ENCODE measurements around the gene C12orf76. TPM values are rescaled to one million over a fixed set of nuclear protein-coding genes. Genes with fewer than 3 reads are reported as not detected.

The C12orf76 gene
- total and polyA plus RNA-seq, 10 of the 15 experiments (the other 5 are each of a cell fraction or from before 2014, with no cell fraction given) = 3.6 to 20.4 (median 10.7) TPM

GRCh38 chr12:110079477-110080400 lies 31.4 kb upstream of the C12orf76 start (continued):
- TF ChIP-seq RB1 (IDR thresholded peaks at IDR 0.05; ENCODE audit: borderline replicate concordance) (no peak), E4F1 (IDR thresholded peaks at IDR 0.05; ENCODE audit: borderline replicate concordance, partially characterized antibody) (peak; percentile 22), GATAD2B (conservative IDR thresholded peaks at IDR 0.05; ENCODE audit: low read depth) (no peak), SPI1 (IDR thresholded peaks at IDR 0.05; ENCODE audit: borderline replicate concordance, insufficient read depth, low read depth, low read length) (peak; percentile 52; the same call in 1 of the 2 replicates), NR2C2 (IDR thresholded peaks at IDR 0.05; ENCODE audit: borderline replicate concordance, control insufficient read depth, insufficient read length, low read depth) (no peak), DPF2 (IDR thresholded peaks at IDR 0.05) (no peak), NFXL1 (IDR thresholded peaks at IDR 0.05; ENCODE audit: borderline replicate concordance) (no peak), POLR2A (IDR thresholded peaks at IDR 0.05; ENCODE audit: low read depth, low read length) (peak; percentile 71), TARDBP (IDR thresholded peaks at IDR 0.05; ENCODE audit: borderline replicate concordance) (no peak), STAT3 (IDR thresholded peaks at IDR 0.05; ENCODE audit: low read depth, low read length) (peak; percentile 96), NFYA (IDR thresholded peaks at IDR 0.05; ENCODE audit: borderline replicate concordance, low read depth, low read length) (no peak), ZNF274 (IDR thresholded peaks at IDR 0.05; ENCODE audit: insufficient read depth, insufficient read length) (no peak), FOXM1 (IDR thresholded peaks at IDR 0.05; ENCODE audit: low read depth, low read length) (peak; percentile 31; the same call in 1 of the 2 replicates), ZNF207 (IDR thresholded peaks at IDR 0.05; ENCODE audit: borderline replicate concordance) (peak; percentile 59; the same call in 1 of the 2 replicates), RCOR1 (conservative IDR thresholded peaks at IDR 0.05; ENCODE audit: low read depth, low read length) (no peak), ESRRA (IDR thresholded peaks at IDR 0.05; ENCODE audit: low read length) (no peak), RELA (IDR thresholded peaks at IDR 0.05; ENCODE audit: borderline replicate concordance, partially characterized antibody) (peak; percentile 5), IRF3 (IDR thresholded peaks at IDR 0.05) (no peak)
- TF ChIP-seq, protein P1, sequence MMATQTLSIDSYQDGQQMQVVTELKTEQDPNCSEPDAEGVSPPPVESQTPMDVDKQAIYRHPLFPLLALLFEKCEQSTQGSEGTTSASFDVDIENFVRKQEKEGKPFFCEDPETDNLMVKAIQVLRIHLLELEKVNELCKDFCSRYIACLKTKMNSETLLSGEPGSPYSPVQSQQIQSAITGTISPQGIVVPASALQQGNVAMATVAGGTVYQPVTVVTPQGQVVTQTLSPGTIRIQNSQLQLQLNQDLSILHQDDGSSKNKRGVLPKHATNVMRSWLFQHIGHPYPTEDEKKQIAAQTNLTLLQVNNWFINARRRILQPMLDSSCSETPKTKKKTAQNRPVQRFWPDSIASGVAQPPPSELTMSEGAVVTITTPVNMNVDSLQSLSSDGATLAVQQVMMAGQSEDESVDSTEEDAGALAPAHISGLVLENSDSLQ (IDR thresholded peaks at IDR 0.05) = no peak; the same call in 1 of the 2 replicates
- TF ChIP-seq, protein P2, sequence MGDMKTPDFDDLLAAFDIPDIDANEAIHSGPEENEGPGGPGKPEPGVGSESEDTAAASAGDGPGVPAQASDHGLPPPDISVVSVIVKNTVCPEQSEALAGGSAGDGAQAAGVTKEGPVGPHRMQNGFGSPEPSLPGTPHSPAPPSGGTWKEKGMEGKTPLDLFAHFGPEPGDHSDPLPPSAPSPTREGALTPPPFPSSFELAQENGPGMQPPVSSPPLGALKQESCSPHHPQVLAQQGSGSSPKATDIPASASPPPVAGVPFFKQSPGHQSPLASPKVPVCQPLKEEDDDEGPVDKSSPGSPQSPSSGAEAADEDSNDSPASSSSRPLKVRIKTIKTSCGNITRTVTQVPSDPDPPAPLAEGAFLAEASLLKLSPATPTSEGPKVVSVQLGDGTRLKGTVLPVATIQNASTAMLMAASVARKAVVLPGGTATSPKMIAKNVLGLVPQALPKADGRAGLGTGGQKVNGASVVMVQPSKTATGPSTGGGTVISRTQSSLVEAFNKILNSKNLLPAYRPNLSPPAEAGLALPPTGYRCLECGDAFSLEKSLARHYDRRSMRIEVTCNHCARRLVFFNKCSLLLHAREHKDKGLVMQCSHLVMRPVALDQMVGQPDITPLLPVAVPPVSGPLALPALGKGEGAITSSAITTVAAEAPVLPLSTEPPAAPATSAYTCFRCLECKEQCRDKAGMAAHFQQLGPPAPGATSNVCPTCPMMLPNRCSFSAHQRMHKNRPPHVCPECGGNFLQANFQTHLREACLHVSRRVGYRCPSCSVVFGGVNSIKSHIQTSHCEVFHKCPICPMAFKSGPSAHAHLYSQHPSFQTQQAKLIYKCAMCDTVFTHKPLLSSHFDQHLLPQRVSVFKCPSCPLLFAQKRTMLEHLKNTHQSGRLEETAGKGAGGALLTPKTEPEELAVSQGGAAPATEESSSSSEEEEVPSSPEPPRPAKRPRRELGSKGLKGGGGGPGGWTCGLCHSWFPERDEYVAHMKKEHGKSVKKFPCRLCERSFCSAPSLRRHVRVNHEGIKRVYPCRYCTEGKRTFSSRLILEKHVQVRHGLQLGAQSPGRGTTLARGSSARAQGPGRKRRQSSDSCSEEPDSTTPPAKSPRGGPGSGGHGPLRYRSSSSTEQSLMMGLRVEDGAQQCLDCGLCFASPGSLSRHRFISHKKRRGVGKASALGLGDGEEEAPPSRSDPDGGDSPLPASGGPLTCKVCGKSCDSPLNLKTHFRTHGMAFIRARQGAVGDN (IDR thresholded peaks at IDR 0.05) = peak; percentile 97

All from GM12878 (cell line).